ENCODE measurements around the gene SEMA5A. TPM values are rescaled to one million over a fixed set of nuclear protein-coding genes. Genes with fewer than 3 reads are reported as not detected.

SEMA5A gene
- polyA plus RNA-seq, 3 donors = not detected

- Histone ChIP-seq H3K27me3 (ENCODE audit: control insufficient read depth in 2 of 2, insufficient read depth in 2 of 2, low read length in 2 of 2) (no peaks in the 10 kb centered on the region), H3K9ac (ENCODE audit: insufficient read depth, low read length, poor library complexity, severe bottlenecking) (no peak overlapping the region), H3K27ac (ENCODE audit: low read depth in 1 of 2, low read length in 2 of 2) (no peak overlapping the region), H3K79me2 (ENCODE audit: insufficient read depth, low read length) (no peaks in the 10 kb centered on the region), H2AFZ (ENCODE audit: insufficient read depth, low read depth, low read length, poor library complexity, severe bottlenecking) (no peak overlapping the region), H3K36me3 (replicated peaks in 1 of 2; ENCODE audit: control insufficient read depth in 1 of 2, insufficient read depth in 2 of 2, low read length in 2 of 2) (no peaks in the 10 kb centered on the region), H3K4me2 (replicated peaks; ENCODE audit: extremely low read depth, low read length, poor library complexity, severe bottlenecking) (no peak overlapping the region), H3K4me3 (replicated peaks in 1 of 3; ENCODE audit: low read depth in 2 of 3, low read length in 3 of 3) (no peak overlapping the region), H3K9me3 (replicated peaks in 1 of 2; ENCODE audit: control insufficient read depth in 1 of 2, insufficient read depth in 1 of 2, low read length in 2 of 2) (no peaks in the 10 kb centered on the region), H3K4me1 (ENCODE audit: control insufficient read depth in 1 of 2, insufficient read depth in 2 of 2, low read length in 2 of 2) (no peaks in the 10 kb centered on the region), H4K20me1 (ENCODE audit: insufficient read depth, low read length) (no peaks in the 10 kb centered on the region)
- peaks cover 0 to 9% (median 2%) of the 10 kb centered on the region in 7 donors for H3K9me3 Mint-ChIP-seq
- no peak for TF ChIP-seq CTCF (IDR thresholded peaks at IDR 0.05)
- H3K27ac Mint-ChIP-seq = no peak overlapping the region
- H3K36me3 Mint-ChIP-seq = no peaks in the 10 kb centered on the region
- H3K27me3 Mint-ChIP-seq (ENCODE audit: low read depth in 3 of 3) = peaks cover 0 to 3% (median 1%) of the 10 kb centered on the region in 3 donors
- H3K4me1 Mint-ChIP-seq = no peaks in the 10 kb centered on the region
- no peak overlapping the region for H3K4me3 Mint-ChIP-seq
- intact Hi-C loops (cut with micrococcal nuclease) = no loop called here
- no peak for DNase-seq
These were observed 164.4 kb downstream of the SEMA5A start for GRCh38 chr5:9381464-9381863.

GRCh38 chr5:9380109-9380508, 165.8 kb downstream of the SEMA5A start:
- Mint-ChIP-seq H3K36me3 (no peaks in the 10 kb centered on the region), H3K9me3 (peaks cover 0 to 5% (median 2%) of the 10 kb centered on the region in 7 donors), H3K27ac (no peak overlapping the region), H3K4me1 (no peaks in the 10 kb centered on the region), H3K27me3 (ENCODE audit: low read depth in 3 of 3) (peaks cover 0 to 3% (median 1%) of the 10 kb centered on the region in 3 donors), H3K4me3 (no peak overlapping the region)
- no peaks in the 10 kb centered on the region for H3K27me3 ChIP-seq (ENCODE audit: control insufficient read depth in 2 of 2, insufficient read depth in 2 of 2, low read length in 2 of 2)
- H3K4me3 ChIP-seq (replicated peaks in 1 of 3; ENCODE audit: low read depth in 2 of 3, low read length in 3 of 3) = no peak overlapping the region
- no peaks in the 10 kb centered on the region for H4K20me1 ChIP-seq (ENCODE audit: insufficient read depth, low read length)
- no peaks in the 10 kb centered on the region for H3K4me1 ChIP-seq (ENCODE audit: control insufficient read depth in 1 of 2, insufficient read depth in 2 of 2, low read length in 2 of 2)
- H3K36me3 ChIP-seq (replicated peaks in 1 of 2; ENCODE audit: control insufficient read depth in 1 of 2, insufficient read depth in 2 of 2, low read length in 2 of 2) = no peaks in the 10 kb centered on the region
- WGBS (ENCODE audit: insufficient coverage) = 100% methylated on average over 1 of the region's 7 CpGs
- H3K27ac ChIP-seq (ENCODE audit: low read depth in 1 of 2, low read length in 2 of 2) = no peak overlapping the region
- intact Hi-C loops (cut with micrococcal nuclease) = no loop called here
- no peak for TF ChIP-seq CTCF (IDR thresholded peaks at IDR 0.05)
- H3K9me3 ChIP-seq (replicated peaks in 1 of 2; ENCODE audit: control insufficient read depth in 1 of 2, insufficient read depth in 1 of 2, low read length in 2 of 2) = peaks cover 0 to 3% of the 10 kb centered on the region in 2 donors
- no peak overlapping the region for H2AFZ ChIP-seq (ENCODE audit: insufficient read depth, low read depth, low read length, poor library complexity, severe bottlenecking)
- H3K4me2 ChIP-seq (replicated peaks; ENCODE audit: extremely low read depth, low read length, poor library complexity, severe bottlenecking) = no peak overlapping the region
- H3K79me2 ChIP-seq (ENCODE audit: insufficient read depth, low read length) = no peaks in the 10 kb centered on the region
- no peak overlapping the region for H3K9ac ChIP-seq (ENCODE audit: insufficient read depth, low read length, poor library complexity, severe bottlenecking)
- DNase-seq = no peak
